ENCODE measurements around the gene SPECC1. TPM values are rescaled to one million over a fixed set of nuclear protein-coding genes. Genes with fewer than 3 reads are reported as not detected.
"Not testable (repeated sequence)": the region's sequence is repeated elsewhere in the genome, so short reads cannot be mapped to it uniquely, and the experiment has no call there.

SPECC1 gene
- total and polyA plus RNA-seq, 5 experiments from 2014 or later = 1.8 to 4.7 (median 2.5) TPM

GRCh38 chr17:20063665-20064648 is 54.8 kb downstream of the SPECC1 start:
- no peak overlapping the region for H3K27ac Mint-ChIP-seq
- ATAC-seq (no peak), DNase-seq (no peak)
- H3K4me1 Mint-ChIP-seq = peaks cover 0 to 3% (median 0%) of the 10 kb centered on the region in 4 donors
- H3K9me3 Mint-ChIP-seq = no peaks in the 10 kb centered on the region
- H3K4me3 Mint-ChIP-seq = no peak overlapping the region
- POLR2A ChIA-PET = no interaction called here
- H3K36me3 Mint-ChIP-seq = no peaks in the 10 kb centered on the region
- peaks cover 0 to 4% (median 0%) of the 10 kb centered on the region in 5 donors for H3K27me3 Mint-ChIP-seq

- Mint-ChIP-seq H3K4me1 (peaks cover 0 to 3% (median 0%) of the 10 kb centered on the region in 4 donors), H3K36me3 (no peaks in the 10 kb centered on the region), H3K9me3 (no peaks in the 10 kb centered on the region), H3K4me3 (no peak overlapping the region), H3K27me3 (peaks cover 0 to 4% (median 0%) of the 10 kb centered on the region in 5 donors), H3K27ac (no peak overlapping the region)
- POLR2A ChIA-PET = no interaction called here
- DNase-seq = no peak
- no peak for ATAC-seq
Observed at GRCh38 chr17:20066253-20066652, 57.1 kb downstream of the SPECC1 start.

- DNase-seq (no peak), ATAC-seq (no peak)
- POLR2A ChIA-PET = no interaction called here
- no peak overlapping the region for H3K27ac Mint-ChIP-seq
- no peak overlapping the region for H3K4me3 Mint-ChIP-seq
- no peaks in the 10 kb centered on the region for H3K36me3 Mint-ChIP-seq
- peaks cover 0 to 7% (median 1%) of the 10 kb centered on the region in 4 donors for H3K4me1 Mint-ChIP-seq
- H3K9me3 Mint-ChIP-seq = no peaks in the 10 kb centered on the region
- H3K27me3 Mint-ChIP-seq = peaks cover 0 to 4% (median 0%) of the 10 kb centered on the region in 5 donors
Observed at GRCh38 chr17:20067711-20068110, 58.6 kb downstream of the SPECC1 start.

GRCh38 chr17:20068445-20068844 is 59.3 kb downstream of the SPECC1 start:
- ATAC-seq (no peak), DNase-seq (no peak)
- Mint-ChIP-seq H3K27me3 (peaks cover 0 to 4% (median 0%) of the 10 kb centered on the region in 5 donors), H3K4me1 (peaks cover 5 to 15% (median 8%) of the 10 kb centered on the region in 4 donors), H3K9me3 (no peaks in the 10 kb centered on the region), H3K27ac (no peak overlapping the region), H3K36me3 (no peaks in the 10 kb centered on the region), H3K4me3 (no peak overlapping the region)
- POLR2A ChIA-PET = no interaction called here

GRCh38 chr17:20071824-20072691 is 62.9 kb downstream of the SPECC1 start:
- H3K9me3 Mint-ChIP-seq = no peaks in the 10 kb centered on the region
- POLR2A ChIA-PET = no interaction called here
- H3K27me3 Mint-ChIP-seq = no peaks in the 10 kb centered on the region
- no peaks in the 10 kb centered on the region for H3K36me3 Mint-ChIP-seq
- peaks cover 12 to 39% (median 22%) of the 10 kb centered on the region in 4 donors for H3K4me1 Mint-ChIP-seq
- ATAC-seq (no peak), DNase-seq (no peak)
- no peak overlapping the region for H3K27ac Mint-ChIP-seq
- H3K4me3 Mint-ChIP-seq = peak overlapping the region in 1 of 10 donors; percentile 14

GRCh38 chr17:20072692-20072992 is 63.5 kb downstream of the SPECC1 start:
- peak overlapping the region in 6 of 10 donors; percentile 69 to 88 (median 82) for H3K4me3 Mint-ChIP-seq
- no peak for DNase-seq
- POLR2A ChIA-PET = no interaction called here
- ATAC-seq = no peak
- peak overlapping the region in 3 of 10 donors; percentile 63 to 80 (median 64) for H3K27ac Mint-ChIP-seq
- H3K9me3 Mint-ChIP-seq = no peaks in the 10 kb centered on the region
- no peaks in the 10 kb centered on the region for H3K27me3 Mint-ChIP-seq
- H3K36me3 Mint-ChIP-seq = no peaks in the 10 kb centered on the region
- H3K4me1 Mint-ChIP-seq = peaks cover 12 to 39% (median 22%) of the 10 kb centered on the region in 4 donors

GRCh38 chr17:20073055-20073979 is 64.2 kb downstream of the SPECC1 start:
- no peaks in the 10 kb centered on the region for H3K27me3 Mint-ChIP-seq
- ATAC-seq = peak; percentile 87 to 91
- no peaks in the 10 kb centered on the region for H3K36me3 Mint-ChIP-seq
- H3K9me3 Mint-ChIP-seq = no peaks in the 10 kb centered on the region
- peaks cover 12 to 41% (median 22%) of the 10 kb centered on the region in 4 donors for H3K4me1 Mint-ChIP-seq
- peak in 7 of 10 donors; percentile 10 to 41 (median 30) for DNase-seq
- H3K27ac Mint-ChIP-seq = peak overlapping the region in 9 of 10 donors; percentile 26 to 91 (median 64)
- H3K4me3 Mint-ChIP-seq = peak overlapping the region; percentile 61 to 88 (median 82)
- POLR2A ChIA-PET = no interaction called here

- Mint-ChIP-seq H3K27ac (peak overlapping the region in 2 of 10 donors; percentile 8 to 64), H3K4me1 (peaks cover 12 to 41% (median 22%) of the 10 kb centered on the region in 4 donors), H3K9me3 (no peaks in the 10 kb centered on the region), H3K36me3 (no peaks in the 10 kb centered on the region), H3K4me3 (peak overlapping the region in 9 of 10 donors; percentile 69 to 88 (median 82)), H3K27me3 (no peaks in the 10 kb centered on the region)
- DNase-seq (no peak), ATAC-seq (no peak)
- POLR2A ChIA-PET = no interaction called here
Observed at GRCh38 chr17:20074001-20074400, 64.8 kb downstream of the SPECC1 start.

GRCh38 chr17:20074489-20074888 is 65.3 kb downstream of the SPECC1 start:
- Mint-ChIP-seq H3K9me3 (no peaks in the 10 kb centered on the region), H3K4me1 (peaks cover 12 to 41% (median 22%) of the 10 kb centered on the region in 4 donors), H3K4me3 (peak overlapping the region in 5 of 10 donors; percentile 38 to 88 (median 73)), H3K27ac (peak overlapping the region in 2 of 10 donors; percentile 37 to 56), H3K36me3 (no peaks in the 10 kb centered on the region), H3K27me3 (no peaks in the 10 kb centered on the region)
- POLR2A ChIA-PET = no interaction called here
- no peak for DNase-seq
- ATAC-seq = no peak

GRCh38 chr17:20076137-20076536 is 67.0 kb downstream of the SPECC1 start:
- H3K27me3 Mint-ChIP-seq, POLR2A ChIA-PET, DNase-seq, ATAC-seq, H3K36me3 Mint-ChIP-seq, H3K4me3 Mint-ChIP-seq, H3K27ac Mint-ChIP-seq, H3K9me3 Mint-ChIP-seq: not testable (repeated sequence)
- H3K4me1 Mint-ChIP-seq = peaks cover 12 to 41% (median 22%) of the 10 kb centered on the region in 4 donors

- Mint-ChIP-seq H3K36me3 (no peaks in the 10 kb centered on the region), H3K9me3 (no peaks in the 10 kb centered on the region), H3K27ac (no peak overlapping the region), H3K4me1 (peaks cover 10 to 33% (median 16%) of the 10 kb centered on the region in 4 donors), H3K27me3 (peaks cover 0 to 6% (median 0%) of the 10 kb centered on the region in 5 donors), H3K4me3 (no peak overlapping the region)
- no peak for ATAC-seq
- no peak for DNase-seq
- POLR2A ChIA-PET = no interaction called here
Observed at GRCh38 chr17:20077978-20078685, 69.0 kb downstream of the SPECC1 start.

All from naive thymus-derived CD8-positive, alpha-beta T cell (primary cell).